Heart left ventricle (tissue), 13 donors: ENCODE data around the gene NUP43.

ENCODE experiments used
- POLR2A ChIP-seq, 2 donors: fragments of 450-650 bp; IDR thresholded peaks; one replicate each; pipeline ENCODE4 v1.6.1; 2017; ENCODE audit warnings: antibody characterized with exemption in 2 of 2, mild to moderate bottlenecking in 2 of 2, moderate library complexity in 2 of 2
- TF ChIP-seq, protein P1 (sequence below), 12 donors: fragments of 200-600 bp; sonication (generic) in 4 of 12; IDR thresholded peaks; one replicate each; pipeline versions ENCODE4 v1.5.0 to v1.8.0; 2018 to 2022; ENCODE audit warnings: antibody characterized with exemption in 12 of 12, mild to moderate bottlenecking in 5 of 12
- donor health status: ischemic (EF 13 %, LVEDD 7.1; RV severe dilation, severe dysfunction).
- donor health status: DM: no; HTN: yes; CAD: no.
- donor health status: DM: no; HTN: no; CAD: no.
- donor health status: ischemic (EF 25% LVEDD 6.9; RV normal size, moderate dysfunction).
- donor health status: ischemic (EF 25% LVEDD 5.7; RV mildly dilated, moderate dysfunction).
- donor health status: ischemic (EF 35%, LVEDD 5.7; RV mildly dilated, moderate dysfunction).
- donor health status: nonischemic (EF 11% LVEDD 7.7; RV severe dilation, severe dysfunction).
- donor health status: DM: yes; HTN: yes; CAD: no.
- donor health status: PGD.
- donor health status: ischemic (EF 29% LVEDD 5.4; RV normal size, mild dysfunction).
- donor health status: nonischemic (EF 23%, LVEDD 6.1; RV moderate dilation, normal function).

DNA sequence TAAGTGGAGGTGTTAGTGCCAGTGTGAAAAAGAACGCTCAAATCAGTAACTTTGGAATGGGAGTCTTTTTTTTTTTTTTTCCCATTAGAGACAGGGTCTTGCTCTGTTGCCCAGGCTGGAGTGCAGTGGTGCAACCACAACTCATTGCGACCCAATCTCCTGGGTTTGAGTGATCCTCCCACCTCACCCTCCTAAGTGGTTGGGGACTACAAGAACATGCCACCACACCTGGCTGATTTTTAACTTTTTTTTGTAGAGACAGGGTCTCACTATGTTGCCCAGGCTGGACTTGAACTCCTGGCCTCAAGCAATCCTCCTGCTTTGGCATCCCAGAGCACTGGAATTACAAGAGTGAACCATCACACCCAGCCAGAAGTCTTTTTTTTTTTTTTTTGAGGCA, 48.2 kb downstream of the NUP43 start:
- no peak for TF ChIP-seq POLR2A (IDR thresholded peaks at IDR 0.05)
- TF ChIP-seq, protein P1, sequence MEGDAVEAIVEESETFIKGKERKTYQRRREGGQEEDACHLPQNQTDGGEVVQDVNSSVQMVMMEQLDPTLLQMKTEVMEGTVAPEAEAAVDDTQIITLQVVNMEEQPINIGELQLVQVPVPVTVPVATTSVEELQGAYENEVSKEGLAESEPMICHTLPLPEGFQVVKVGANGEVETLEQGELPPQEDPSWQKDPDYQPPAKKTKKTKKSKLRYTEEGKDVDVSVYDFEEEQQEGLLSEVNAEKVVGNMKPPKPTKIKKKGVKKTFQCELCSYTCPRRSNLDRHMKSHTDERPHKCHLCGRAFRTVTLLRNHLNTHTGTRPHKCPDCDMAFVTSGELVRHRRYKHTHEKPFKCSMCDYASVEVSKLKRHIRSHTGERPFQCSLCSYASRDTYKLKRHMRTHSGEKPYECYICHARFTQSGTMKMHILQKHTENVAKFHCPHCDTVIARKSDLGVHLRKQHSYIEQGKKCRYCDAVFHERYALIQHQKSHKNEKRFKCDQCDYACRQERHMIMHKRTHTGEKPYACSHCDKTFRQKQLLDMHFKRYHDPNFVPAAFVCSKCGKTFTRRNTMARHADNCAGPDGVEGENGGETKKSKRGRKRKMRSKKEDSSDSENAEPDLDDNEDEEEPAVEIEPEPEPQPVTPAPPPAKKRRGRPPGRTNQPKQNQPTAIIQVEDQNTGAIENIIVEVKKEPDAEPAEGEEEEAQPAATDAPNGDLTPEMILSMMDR (IDR thresholded peaks at IDR 0.05), result no peak
